HG03432 (cell line): ENCODE data around the gene GNA14.
A peak's percentile ranks its signal among the peaks of the same experiment; 100 is the strongest.
"Not testable (repeated sequence)": the region's sequence is repeated elsewhere in the genome, so short reads cannot be mapped to it uniquely, and the experiment has no call there.

ENCODE experiments used
- ATAC-seq: cut with Tn5 transposase; IDR thresholded peaks from one replicate; pipeline ENCODE4 v1.9.1; 2021; ENCODE audit warnings: mild to moderate bottlenecking, moderate library complexity; ENCODE audit not compliant: unreplicated experiment

The GNA14 gene

GRCh38 chr9:77497322-77498198, 150.6 kb downstream of the GNA14 start:
- no peak for ATAC-seq

- ATAC-seq, result no peak
Measured at GRCh38 chr9:77495834-77496671, 152.1 kb downstream of the GNA14 start.

GRCh38 chr9:77490279-77490678, 157.8 kb downstream of the GNA14 start:
- not testable (repeated sequence) for ATAC-seq

GRCh38 chr9:77489405-77490163, 158.5 kb downstream of the GNA14 start:
- not testable (repeated sequence) for ATAC-seq

GRCh38 chr9:77488439-77489126, 159.5 kb downstream of the GNA14 start:
- no peak for ATAC-seq

- ATAC-seq, result no peak
Measured at GRCh38 chr9:77486968-77487367, 161.2 kb downstream of the GNA14 start.

GRCh38 chr9:77486463-77486862, 161.7 kb downstream of the GNA14 start:
- no peak for ATAC-seq

- ATAC-seq, result peak; percentile 99
Measured at GRCh38 chr9:77475641-77476473, 172.3 kb downstream of the GNA14 start.

GRCh38 chr9:77474936-77475335, 173.2 kb downstream of the GNA14 start:
- ATAC-seq, result no peak

- no peak for ATAC-seq
Measured at GRCh38 chr9:77472646-77473045, 175.5 kb downstream of the GNA14 start.

- no peak for ATAC-seq
Measured at GRCh38 chr9:77471572-77471971, 176.6 kb downstream of the GNA14 start.

GRCh38 chr9:77469515-77470231, 178.4 kb downstream of the GNA14 start:
- no peak for ATAC-seq

- no peak for ATAC-seq
Measured at GRCh38 chr9:77464661-77465060, 183.5 kb downstream of the GNA14 start.

GRCh38 chr9:77463151-77463550, 185.0 kb downstream of the GNA14 start:
- ATAC-seq, result no peak

GRCh38 chr9:77462066-77462465, 186.1 kb downstream of the GNA14 start:
- ATAC-seq, result no peak

GRCh38 chr9:77460938-77461337, 187.2 kb downstream of the GNA14 start:
- no peak for ATAC-seq

GRCh38 chr9:77457916-77458592, 190.1 kb downstream of the GNA14 start:
- peak; percentile 84 for ATAC-seq

- ATAC-seq, result peak; percentile 81
Measured at GRCh38 chr9:77456829-77457437, 191.2 kb downstream of the GNA14 start.
